Sigmoid colon (tissue), 4 donors: ENCODE measurements around the gene GPR27.

Experiments
- EP300 ChIP-seq, 4 donors: sonication (generic); formaldehyde crosslinking; IDR thresholded peaks; one replicate each; pipeline ENCODE4 v1.6.1; 2017; ENCODE audit warnings: antibody characterized with exemption in 4 of 4
- POLR2A ChIP-seq, 2 donors: fragments of 450-650 bp; IDR thresholded peaks; one replicate each; pipeline ENCODE4 v1.6.1; 2016; ENCODE audit warnings: antibody characterized with exemption in 2 of 2, mild to moderate bottlenecking in 2 of 2, moderate library complexity in 2 of 2
- TF ChIP-seq, protein P1 (sequence below), 4 experiments: fragments of 450-650 bp in 3 of 4; fragments of 200-600 bp in 1 of 4; IDR thresholded peaks; one replicate each; pipeline ENCODE4 v1.5.1; 2016 to 2019; ENCODE audit warnings: antibody characterized with exemption in 4 of 4, mild to moderate bottlenecking in 3 of 4, moderate library complexity in 2 of 4

DNA sequence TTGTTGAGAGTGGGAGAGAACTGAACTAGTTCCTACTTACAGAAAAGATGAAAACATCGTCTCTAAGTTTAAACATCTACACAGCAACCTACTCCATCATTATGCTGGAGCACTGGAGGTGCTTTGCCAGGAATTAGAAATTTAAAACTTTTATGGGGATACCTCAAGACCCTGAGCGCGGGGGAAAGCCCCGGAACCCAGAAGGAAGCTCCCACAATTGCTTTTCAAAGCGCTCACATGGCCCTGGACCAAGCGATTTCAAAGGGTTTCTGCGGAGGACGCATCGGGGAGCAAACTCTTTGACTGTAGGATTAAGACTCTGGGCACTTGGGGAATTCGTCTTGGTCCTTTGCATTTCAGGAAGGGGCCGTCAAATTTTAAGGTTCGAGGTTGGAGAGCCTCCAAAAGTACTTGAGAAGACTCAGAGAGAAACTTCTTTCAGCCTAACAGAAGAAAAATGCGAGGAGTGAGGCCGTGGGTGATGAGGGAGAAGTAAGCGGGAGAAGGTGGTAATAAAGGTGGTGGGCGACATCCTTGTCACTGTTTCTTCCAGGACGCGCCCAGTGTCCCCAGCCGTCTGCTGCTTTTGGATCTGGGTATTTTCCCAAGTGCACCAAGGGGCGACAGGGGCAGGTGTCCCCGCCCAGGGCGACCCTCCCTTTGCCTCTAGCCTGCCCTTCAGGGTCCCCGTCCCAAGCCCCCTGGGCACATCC lies 30.7 kb downstream of the GPR27 start:
- TF ChIP-seq, protein P1, sequence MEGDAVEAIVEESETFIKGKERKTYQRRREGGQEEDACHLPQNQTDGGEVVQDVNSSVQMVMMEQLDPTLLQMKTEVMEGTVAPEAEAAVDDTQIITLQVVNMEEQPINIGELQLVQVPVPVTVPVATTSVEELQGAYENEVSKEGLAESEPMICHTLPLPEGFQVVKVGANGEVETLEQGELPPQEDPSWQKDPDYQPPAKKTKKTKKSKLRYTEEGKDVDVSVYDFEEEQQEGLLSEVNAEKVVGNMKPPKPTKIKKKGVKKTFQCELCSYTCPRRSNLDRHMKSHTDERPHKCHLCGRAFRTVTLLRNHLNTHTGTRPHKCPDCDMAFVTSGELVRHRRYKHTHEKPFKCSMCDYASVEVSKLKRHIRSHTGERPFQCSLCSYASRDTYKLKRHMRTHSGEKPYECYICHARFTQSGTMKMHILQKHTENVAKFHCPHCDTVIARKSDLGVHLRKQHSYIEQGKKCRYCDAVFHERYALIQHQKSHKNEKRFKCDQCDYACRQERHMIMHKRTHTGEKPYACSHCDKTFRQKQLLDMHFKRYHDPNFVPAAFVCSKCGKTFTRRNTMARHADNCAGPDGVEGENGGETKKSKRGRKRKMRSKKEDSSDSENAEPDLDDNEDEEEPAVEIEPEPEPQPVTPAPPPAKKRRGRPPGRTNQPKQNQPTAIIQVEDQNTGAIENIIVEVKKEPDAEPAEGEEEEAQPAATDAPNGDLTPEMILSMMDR (IDR thresholded peaks at IDR 0.05), result no peak
- TF ChIP-seq POLR2A (IDR thresholded peaks at IDR 0.05), result no peak
- no peak for TF ChIP-seq EP300 (IDR thresholded peaks at IDR 0.05)
